ENCODE data around the gene NUP210L. TPM values are rescaled to one million over a fixed set of nuclear protein-coding genes. Genes with fewer than 3 reads are reported as not detected.

The NUP210L gene
- total and polyA plus RNA-seq, 2 of the 13 experiments (the other 11 are each of a cell fraction or from before 2014, with no cell fraction given): not detected

DNA sequence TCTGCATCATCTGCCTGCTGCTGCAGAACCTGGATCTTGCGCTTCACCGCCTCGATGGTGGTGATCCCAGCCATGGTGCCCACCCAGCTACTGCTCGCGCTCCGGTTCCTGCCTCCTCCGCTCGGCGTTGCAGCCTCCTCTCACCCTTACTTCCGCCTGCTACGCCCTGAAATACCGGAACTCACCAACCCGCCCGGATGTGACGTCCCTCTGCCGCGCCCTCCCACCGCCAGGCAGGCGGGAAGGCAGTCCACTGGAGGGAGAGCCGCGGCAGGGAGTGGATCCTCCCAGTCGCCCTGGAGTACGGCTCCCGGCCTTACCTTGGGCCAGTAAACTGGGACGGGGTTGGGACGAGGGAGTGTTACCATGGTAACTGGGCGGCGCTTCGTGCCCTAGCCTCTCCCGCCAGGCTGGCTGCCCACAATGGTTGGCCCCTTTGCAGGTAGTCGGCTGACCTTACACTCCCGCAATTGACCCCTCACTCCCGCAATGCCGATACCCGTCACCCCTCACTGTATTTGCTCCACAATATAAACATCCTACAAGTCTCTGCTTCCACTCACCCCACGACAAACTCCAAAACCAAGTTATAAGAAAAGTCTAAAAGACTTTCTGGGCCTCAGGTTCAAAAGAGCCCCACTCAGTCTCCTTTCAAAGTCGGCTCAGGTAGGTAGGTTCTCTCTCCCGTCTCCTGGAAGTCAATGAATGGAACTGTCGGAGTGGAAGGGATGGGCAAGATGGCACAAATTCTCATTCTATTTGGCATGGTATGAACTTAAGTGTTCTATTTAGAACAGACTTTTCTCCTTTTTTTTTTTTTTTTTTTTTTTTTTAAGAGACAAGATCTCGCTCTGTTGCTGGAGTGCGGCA, 28.4 kb upstream of the NUP210L start (continued):
- TF ChIP-seq HDAC6 (IDR thresholded peaks at IDR 0.05; ENCODE audit: low read depth, low read length) (no peak), ZNF746 (CRISPR knock-in tag; IDR thresholded peaks at IDR 0.05) (no peak; the same call in 1 of the 2 replicates), CENPBD1 (CRISPR knock-in tag; IDR thresholded peaks at IDR 0.05; ENCODE audit: borderline replicate concordance, low read depth) (no peak), PBX3 (CRISPR knock-in tag; IDR thresholded peaks at IDR 0.05; ENCODE audit: borderline replicate concordance) (no peak), ZNF468 (CRISPR knock-in tag; IDR thresholded peaks at IDR 0.05) (peak; percentile 73; the same call in 1 of the 2 replicates), ZNF414 (CRISPR knock-in tag; IDR thresholded peaks at IDR 0.05) (peak; percentile 58; the same call in 1 of the 2 replicates), ZIK1 (CRISPR knock-in tag; IDR thresholded peaks at IDR 0.05; ENCODE audit: borderline replicate concordance, low read depth) (peak; percentile 85), ZNF18 (CRISPR knock-in tag; IDR thresholded peaks at IDR 0.05; ENCODE audit: insufficient replicate concordance) (no peak), RXRA (CRISPR knock-in tag; IDR thresholded peaks at IDR 0.05) (peak; percentile 75), ZNF34 (CRISPR knock-in tag; IDR thresholded peaks at IDR 0.05; ENCODE audit: borderline replicate concordance) (no peak), ZNF432 (CRISPR knock-in tag; IDR thresholded peaks at IDR 0.05; ENCODE audit: borderline replicate concordance) (no peak), ZNF7 (CRISPR knock-in tag; IDR thresholded peaks at IDR 0.05) (no peak; the same call in 1 of the 2 replicates), SP5 (CRISPR knock-in tag; IDR thresholded peaks at IDR 0.05; ENCODE audit: borderline replicate concordance, low read depth) (peak; percentile 75), ZBTB4 (CRISPR knock-in tag; IDR thresholded peaks at IDR 0.05; ENCODE audit: borderline replicate concordance) (peak; percentile 67; the same call in 1 of the 2 replicates), ZFP90 (CRISPR knock-in tag; IDR thresholded peaks at IDR 0.05; ENCODE audit: borderline replicate concordance) (peak; percentile 93), ZNF83 (CRISPR knock-in tag; IDR thresholded peaks at IDR 0.05; ENCODE audit: borderline replicate concordance) (no peak; the same call in 1 of the 2 replicates)
- TF ChIP-seq, protein P1, sequence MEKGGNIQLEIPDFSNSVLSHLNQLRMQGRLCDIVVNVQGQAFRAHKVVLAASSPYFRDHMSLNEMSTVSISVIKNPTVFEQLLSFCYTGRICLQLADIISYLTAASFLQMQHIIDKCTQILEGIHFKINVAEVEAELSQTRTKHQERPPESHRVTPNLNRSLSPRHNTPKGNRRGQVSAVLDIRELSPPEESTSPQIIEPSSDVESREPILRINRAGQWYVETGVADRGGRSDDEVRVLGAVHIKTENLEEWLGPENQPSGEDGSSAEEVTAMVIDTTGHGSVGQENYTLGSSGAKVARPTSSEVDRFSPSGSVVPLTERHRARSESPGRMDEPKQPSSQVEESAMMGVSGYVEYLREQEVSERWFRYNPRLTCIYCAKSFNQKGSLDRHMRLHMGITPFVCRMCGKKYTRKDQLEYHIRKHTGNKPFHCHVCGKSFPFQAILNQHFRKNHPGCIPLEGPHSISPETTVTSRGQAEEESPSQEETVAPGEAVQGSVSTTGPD (CRISPR knock-in tag; IDR thresholded peaks at IDR 0.05): peak; percentile 95
- TF ChIP-seq, protein P2, sequence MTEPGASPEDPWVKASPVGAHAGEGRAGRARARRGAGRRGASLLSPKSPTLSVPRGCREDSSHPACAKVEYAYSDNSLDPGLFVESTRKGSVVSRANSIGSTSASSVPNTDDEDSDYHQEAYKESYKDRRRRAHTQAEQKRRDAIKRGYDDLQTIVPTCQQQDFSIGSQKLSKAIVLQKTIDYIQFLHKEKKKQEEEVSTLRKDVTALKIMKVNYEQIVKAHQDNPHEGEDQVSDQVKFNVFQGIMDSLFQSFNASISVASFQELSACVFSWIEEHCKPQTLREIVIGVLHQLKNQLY (CRISPR knock-in tag; IDR thresholded peaks at IDR 0.05): peak; percentile 46; the same call in 1 of the 2 replicates

All from HepG2 (cell line).